HFFc6 (cell line): Measurements from ENCODE around the gene KIRREL3. TPM values are rescaled to one million over a fixed set of nuclear protein-coding genes. Genes with fewer than 3 reads are reported as not detected.

Source experiments
- DNase-seq: peaks from one replicate; pipeline ENCODE4 v3.0.0-alpha.2; 2018
- H3K27ac Mint-ChIP-seq: 2 replicates; pipeline ENCODE4 v1.8.0; 2020; ENCODE audit warnings: mild to moderate bottlenecking, mixed read lengths
- H3K27me3 Mint-ChIP-seq: 2 replicates; pipeline ENCODE4 v1.8.0; 2021; ENCODE audit warnings: mild to moderate bottlenecking, moderate library complexity, mixed read lengths; ENCODE audit not compliant: insufficient read depth
- H3K36me3 Mint-ChIP-seq: 2 replicates; pipeline ENCODE4 v1.8.0; 2021; ENCODE audit warnings: low read depth, mixed read lengths
- H3K4me1 Mint-ChIP-seq: 2 replicates; pipeline ENCODE4 v1.8.0; 2020; ENCODE audit warnings: low read depth, mixed read lengths
- H3K4me3 Mint-ChIP-seq: 2 replicates; pipeline ENCODE4 v1.8.0; 2020; ENCODE audit warnings: mild to moderate bottlenecking, moderate library complexity, mixed read lengths
- H3K9me3 Mint-ChIP-seq: 2 replicates; pipeline ENCODE4 v1.8.0; 2020; ENCODE audit warnings: mild to moderate bottlenecking, mixed read lengths
- total RNA-seq, 6 experiments: library from RNA; stranded (reverse); fragmentation: NEBNext Ultra II Directional; extraction: Animal tissue kit (Norgen Biotek cat#: 25700); gene quantifications; 2 replicates in 1 of 6; 3 replicates in 5 of 6; pipeline ENCODE4 v1.2.3, GENCODE V29; 2021
- TF ChIP-seq, protein P1 (sequence below): fragments of 200-600 bp; sonication (generic); IDR thresholded peaks from 2 replicates; pipeline ENCODE4 v1.5.0; 2021; ENCODE audit warnings: antibody characterized with exemption, mild to moderate bottlenecking

The KIRREL3 gene
- total RNA-seq, 6 experiments from 2014 or later = 22.2 to 38.2 (median 33.2) TPM

DNA sequence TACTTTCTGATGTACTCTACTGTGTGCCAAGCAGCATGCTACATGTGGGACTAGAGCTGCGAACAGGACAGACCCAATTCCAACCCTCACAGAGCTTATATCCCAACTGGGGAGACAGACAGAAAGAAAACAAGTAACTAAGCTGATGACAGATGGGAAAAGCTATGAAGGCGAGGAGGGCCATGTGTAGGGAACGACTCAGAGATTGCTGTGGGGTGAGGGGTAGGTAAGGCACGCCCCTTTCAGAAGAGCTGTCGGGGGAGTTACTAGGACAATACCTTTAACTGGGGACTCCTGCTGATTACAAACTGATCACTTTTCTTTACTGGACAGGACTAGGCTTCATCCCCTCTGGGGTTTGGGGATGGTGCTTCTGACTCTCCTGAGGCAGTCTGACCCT, 596.2 kb downstream of the KIRREL3 start:
- no peak overlapping the region for H3K27ac Mint-ChIP-seq
- H3K27me3 Mint-ChIP-seq = no peaks in the 10 kb centered on the region; the same call in 1 of the 2 replicates
- no peaks in the 10 kb centered on the region for H3K9me3 Mint-ChIP-seq
- no peak overlapping the region for H3K4me3 Mint-ChIP-seq
- peaks cover 17% of the 10 kb centered on the region for H3K36me3 Mint-ChIP-seq
- TF ChIP-seq, protein P1, sequence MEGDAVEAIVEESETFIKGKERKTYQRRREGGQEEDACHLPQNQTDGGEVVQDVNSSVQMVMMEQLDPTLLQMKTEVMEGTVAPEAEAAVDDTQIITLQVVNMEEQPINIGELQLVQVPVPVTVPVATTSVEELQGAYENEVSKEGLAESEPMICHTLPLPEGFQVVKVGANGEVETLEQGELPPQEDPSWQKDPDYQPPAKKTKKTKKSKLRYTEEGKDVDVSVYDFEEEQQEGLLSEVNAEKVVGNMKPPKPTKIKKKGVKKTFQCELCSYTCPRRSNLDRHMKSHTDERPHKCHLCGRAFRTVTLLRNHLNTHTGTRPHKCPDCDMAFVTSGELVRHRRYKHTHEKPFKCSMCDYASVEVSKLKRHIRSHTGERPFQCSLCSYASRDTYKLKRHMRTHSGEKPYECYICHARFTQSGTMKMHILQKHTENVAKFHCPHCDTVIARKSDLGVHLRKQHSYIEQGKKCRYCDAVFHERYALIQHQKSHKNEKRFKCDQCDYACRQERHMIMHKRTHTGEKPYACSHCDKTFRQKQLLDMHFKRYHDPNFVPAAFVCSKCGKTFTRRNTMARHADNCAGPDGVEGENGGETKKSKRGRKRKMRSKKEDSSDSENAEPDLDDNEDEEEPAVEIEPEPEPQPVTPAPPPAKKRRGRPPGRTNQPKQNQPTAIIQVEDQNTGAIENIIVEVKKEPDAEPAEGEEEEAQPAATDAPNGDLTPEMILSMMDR = no peak
- H3K4me1 Mint-ChIP-seq = peaks cover 35% of the 10 kb centered on the region
- peak; percentile 7 for DNase-seq

DNA sequence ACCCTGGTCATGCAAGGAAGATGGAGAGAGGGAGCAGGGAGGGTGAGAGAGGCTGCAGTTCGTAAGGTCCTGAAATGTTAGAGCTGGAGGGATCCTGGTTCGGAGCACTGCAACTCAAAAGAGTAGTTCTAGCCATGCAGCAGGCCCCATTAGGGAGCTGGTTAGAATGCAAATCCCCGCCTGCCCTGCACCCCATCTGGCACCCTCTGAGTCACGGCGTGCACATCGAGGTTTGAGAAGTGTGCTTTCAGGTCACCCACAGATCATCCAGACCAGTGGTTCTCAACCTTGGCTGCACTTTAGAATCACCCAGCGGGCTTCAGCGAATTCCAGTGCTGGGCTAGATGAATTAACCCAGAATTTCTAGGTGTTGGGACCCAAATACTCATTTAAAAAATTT, 596.9 kb downstream of the KIRREL3 start:
- H3K27ac Mint-ChIP-seq = no peak overlapping the region
- 0 out of 2 replicates have a peak, but pooled peaks cover 10% of the 10 kb centered on the region for H3K36me3 Mint-ChIP-seq
- TF ChIP-seq, protein P1 = no peak
- peaks cover 41% of the 10 kb centered on the region for H3K4me1 Mint-ChIP-seq
- no peak for DNase-seq
- no peaks in the 10 kb centered on the region for H3K9me3 Mint-ChIP-seq
- no peaks in the 10 kb centered on the region for H3K27me3 Mint-ChIP-seq
- H3K4me3 Mint-ChIP-seq = no peak overlapping the region; the same call in 1 of the 2 replicates

GRCh38 chr11:126403022-126403581, 597.5 kb downstream of the KIRREL3 start:
- Mint-ChIP-seq H3K4me1 (peaks cover 41% of the 10 kb centered on the region), H3K36me3 (0 out of 2 replicates have a peak, but pooled peaks cover 10% of the 10 kb centered on the region), H3K9me3 (no peaks in the 10 kb centered on the region), H3K4me3 (no peak overlapping the region), H3K27me3 (no peaks in the 10 kb centered on the region), H3K27ac (no peak overlapping the region)
- TF ChIP-seq, protein P1 = no peak
- no peak for DNase-seq

GRCh38 chr11:126400479-126400878, 600.1 kb downstream of the KIRREL3 start:
- no peaks in the 10 kb centered on the region for H3K27me3 Mint-ChIP-seq
- H3K27ac Mint-ChIP-seq = no peak overlapping the region
- TF ChIP-seq, protein P1 = no peak
- peaks cover 46% of the 10 kb centered on the region for H3K4me1 Mint-ChIP-seq
- H3K36me3 Mint-ChIP-seq = 0 out of 2 replicates have a peak, but pooled peaks cover 10% of the 10 kb centered on the region
- no peak overlapping the region for H3K4me3 Mint-ChIP-seq
- DNase-seq = no peak
- H3K9me3 Mint-ChIP-seq = no peaks in the 10 kb centered on the region

- H3K4me1 Mint-ChIP-seq = peaks cover 49% of the 10 kb centered on the region
- H3K27me3 Mint-ChIP-seq = no peaks in the 10 kb centered on the region
- no peak overlapping the region for H3K4me3 Mint-ChIP-seq
- no peaks in the 10 kb centered on the region for H3K9me3 Mint-ChIP-seq
- H3K27ac Mint-ChIP-seq = no peak overlapping the region
- H3K36me3 Mint-ChIP-seq = 0 out of 2 replicates have a peak, but pooled peaks cover 10% of the 10 kb centered on the region
- DNase-seq = no peak
- TF ChIP-seq, protein P1 = no peak
Observed at GRCh38 chr11:126400019-126400418, 600.6 kb downstream of the KIRREL3 start.
